HG02884 (cell line): ENCODE data around the gene OCRL.

Experiments used
- ATAC-seq: cut with Tn5 transposase; IDR thresholded peaks from one replicate; pipeline ENCODE4 v1.9.1; 2021; ENCODE audit warnings: mild to moderate bottlenecking, moderate library complexity; ENCODE audit not compliant: unreplicated experiment

The OCRL gene

DNA sequence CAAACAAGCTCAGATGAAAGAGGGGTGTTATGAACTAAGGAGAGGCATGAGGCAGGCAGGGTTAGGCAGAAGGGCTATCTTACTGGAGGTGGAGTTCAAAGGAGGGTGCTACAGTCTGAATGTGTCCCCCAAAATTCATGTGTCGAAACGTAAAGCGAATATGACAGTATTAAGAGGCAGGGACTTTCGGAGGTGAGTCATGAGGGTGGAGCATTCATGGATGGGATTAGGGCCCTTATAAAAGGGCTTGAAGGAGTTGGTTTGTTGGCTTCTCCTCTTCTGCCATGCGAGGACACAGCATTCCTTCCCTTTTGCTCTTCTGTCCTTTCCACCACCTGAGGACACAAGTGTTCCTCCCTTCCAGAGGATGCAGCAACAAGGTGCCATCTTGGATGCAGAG lies 91.8 kb downstream of the OCRL start:
- ATAC-seq = no peak

DNA sequence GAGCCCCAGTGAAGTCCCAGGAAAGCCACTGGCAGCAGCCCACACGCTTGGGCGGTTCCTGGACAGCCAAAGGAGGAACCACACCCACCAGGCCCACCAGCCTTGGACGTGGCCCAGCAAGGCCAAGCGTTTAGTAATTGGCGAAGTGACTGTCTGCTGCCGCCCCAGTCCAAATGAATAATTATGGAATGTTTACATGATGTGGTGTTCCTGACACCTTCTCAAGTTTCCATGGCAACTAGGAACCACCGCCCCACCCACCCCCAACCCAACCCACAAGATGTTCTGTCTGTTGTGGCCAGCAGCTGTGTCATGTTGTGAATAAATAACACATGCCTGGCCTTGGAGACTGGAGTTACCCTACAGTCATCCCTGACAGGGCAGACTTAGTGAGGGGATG lies 92.4 kb downstream of the OCRL start:
- no peak for ATAC-seq

DNA sequence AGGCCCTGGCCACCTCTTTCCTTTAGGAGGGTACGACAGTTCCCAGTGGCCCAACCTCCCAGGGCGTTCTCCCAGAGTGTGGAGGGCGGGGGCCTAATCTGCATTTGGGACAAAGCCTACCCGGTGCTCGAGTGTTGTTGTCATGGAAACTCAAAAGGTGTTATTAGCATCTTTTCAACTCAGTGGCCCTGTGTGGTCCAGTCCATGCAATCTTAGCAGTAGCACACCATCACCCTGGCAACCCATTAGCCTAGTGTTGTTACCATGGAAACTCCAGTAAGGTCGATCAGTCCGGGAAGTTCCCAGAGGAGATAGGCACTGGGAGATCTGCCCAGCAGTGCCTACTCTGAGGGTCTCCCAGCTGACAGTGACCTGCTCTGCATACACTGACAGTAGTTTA lies 94.5 kb downstream of the OCRL start:
- no peak for ATAC-seq

DNA sequence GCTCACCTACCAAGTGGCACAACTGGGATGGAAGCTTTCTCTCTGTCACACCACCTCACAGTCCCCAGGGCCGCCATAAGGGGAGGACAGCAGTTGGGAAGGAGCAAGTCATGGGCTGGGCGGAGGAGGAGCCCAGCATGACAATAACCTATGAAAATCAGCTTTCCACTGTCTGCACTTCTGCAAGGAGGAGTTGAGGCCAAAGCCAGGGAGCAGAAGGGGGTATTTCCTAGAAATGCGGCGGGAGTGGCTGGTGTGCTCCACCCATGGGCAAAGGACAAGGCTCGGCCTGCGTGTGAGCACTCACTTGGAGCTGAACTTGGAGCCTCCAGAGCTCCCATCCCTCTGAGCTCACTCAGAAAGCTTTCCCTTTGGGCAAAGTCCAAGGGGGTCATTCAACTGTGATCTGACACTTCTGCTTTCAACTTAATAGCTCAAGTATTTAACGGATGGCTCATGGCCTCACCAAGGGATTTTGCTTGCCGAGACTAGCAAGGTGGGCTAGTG lies 96.2 kb downstream of the OCRL start:
- no peak for ATAC-seq

DNA sequence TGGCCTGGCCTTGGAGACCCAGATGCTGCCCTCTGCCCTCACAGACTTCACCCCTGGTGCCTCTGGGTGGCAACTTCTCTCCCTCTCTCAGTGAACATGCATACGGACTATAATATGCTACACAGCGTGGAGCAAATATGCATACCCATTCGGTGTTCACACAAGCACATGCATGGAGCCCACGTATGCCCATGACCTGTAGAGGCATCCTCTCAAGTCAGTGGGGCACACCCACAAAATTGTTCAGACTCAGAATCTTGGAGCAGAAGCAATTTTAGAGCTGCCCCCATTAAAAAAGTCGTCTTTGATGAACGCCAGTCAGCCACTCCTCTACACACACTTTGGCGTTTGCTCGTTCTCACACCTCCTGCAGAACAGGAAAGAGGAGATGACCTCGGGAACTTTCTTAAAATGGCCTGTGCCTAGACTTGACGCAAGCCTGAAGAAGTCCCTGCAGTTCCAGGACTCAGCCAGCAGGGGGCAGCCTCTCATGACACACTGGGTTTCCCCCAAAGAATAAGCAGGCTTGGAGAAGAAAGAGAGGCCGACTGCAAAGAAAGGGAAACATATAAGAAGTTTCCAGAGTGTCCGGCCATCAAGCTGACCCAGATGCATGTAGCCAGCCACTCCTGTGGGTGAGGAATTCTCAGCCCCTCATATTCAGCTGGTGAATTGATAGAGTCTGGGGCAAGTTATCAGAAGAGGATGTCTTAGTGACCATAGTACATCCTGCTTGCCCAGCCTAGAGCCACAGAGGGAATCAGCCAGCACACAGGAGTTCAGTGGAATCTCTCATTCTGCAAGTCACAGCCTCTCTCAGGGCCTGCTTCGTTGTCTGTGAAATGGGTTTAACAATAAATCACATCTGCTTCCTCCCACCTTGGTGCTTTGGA lies 97.4 kb downstream of the OCRL start:
- peak; percentile 55 for ATAC-seq

DNA sequence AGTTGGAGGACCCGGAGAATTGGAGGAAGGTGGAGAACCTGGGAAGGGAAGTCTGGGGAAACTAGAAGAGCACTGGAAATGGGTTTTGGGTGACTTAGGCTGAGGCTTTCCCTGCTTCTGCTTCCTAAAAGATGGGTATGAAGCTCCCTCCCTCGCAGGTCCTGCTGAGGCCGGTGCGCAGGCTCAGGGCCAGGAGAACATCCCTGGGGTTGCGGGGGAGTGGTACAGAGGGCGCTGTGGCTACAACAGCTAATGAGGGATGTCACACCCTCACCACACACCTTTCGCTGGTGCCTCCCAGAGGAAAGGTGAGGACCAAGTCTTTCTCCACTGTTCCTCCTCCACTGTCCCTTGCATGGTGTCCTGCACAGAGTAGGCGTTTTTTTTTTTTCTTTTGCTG lies 98.9 kb downstream of the OCRL start:
- ATAC-seq = no peak

DNA sequence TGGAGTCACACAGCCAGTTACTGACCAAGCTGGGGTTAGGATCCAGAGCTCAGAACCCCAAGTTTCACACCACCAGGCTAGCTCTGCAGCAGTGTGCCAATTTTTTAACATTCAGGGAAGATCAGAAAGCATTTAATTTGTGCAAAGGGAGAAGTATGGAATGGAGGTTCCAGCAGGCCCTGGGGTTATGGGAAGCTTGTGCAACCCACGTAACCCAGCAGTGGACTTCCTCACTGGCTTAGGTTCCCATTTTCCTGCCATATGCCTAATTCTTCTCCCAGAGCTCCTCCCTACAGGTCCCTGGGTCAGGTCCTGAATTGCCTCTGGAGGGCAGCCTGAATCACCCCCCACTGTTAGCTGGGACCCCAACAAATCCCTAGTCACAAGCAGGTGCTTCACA lies 100.7 kb downstream of the OCRL start:
- ATAC-seq = no peak

DNA sequence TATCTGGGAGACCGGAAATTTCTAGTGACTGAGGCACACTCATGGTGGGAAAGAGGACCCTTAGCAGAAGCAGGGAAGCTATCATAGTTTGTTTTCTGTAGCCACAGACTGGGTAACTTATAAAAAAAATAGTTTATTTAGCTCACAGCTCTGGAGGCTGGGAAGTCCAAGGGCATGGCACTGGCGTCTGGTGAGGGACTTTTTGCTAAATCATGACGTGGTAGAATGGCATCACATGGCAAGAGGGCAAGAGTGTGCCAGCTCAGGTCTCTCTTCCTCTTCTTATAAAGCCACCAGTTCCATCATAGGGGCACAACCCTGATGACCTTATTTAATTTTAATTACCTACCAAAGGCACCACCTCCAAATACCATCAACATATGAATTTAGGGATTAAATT lies 101.4 kb downstream of the OCRL start:
- ATAC-seq = no peak

DNA sequence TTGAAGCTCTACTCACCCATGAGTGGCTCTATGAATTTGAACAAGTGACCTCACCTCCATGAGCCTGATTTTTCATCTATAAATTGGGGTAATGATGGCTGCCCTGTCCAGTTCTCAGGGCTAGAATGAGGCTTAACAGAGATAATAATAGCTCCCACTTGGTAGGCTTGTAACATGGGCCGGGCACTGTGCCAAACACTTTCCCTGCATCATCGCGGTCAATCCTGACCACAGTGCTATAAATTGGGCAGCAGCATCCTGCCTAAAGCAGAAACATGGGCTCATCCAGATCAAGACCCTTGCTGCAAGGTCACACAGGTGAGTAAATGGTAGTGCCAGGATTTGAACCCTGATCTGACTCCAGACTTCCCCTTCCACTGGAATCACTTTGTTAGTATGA lies 101.9 kb downstream of the OCRL start:
- no peak for ATAC-seq
